K562 (cell line): ENCODE results near the gene ZFYVE28. TPM values are rescaled to one million over a fixed set of nuclear protein-coding genes. Genes with fewer than 3 reads are reported as not detected.

Source experiments
- ATAC-seq: fragments of 200-7000 bp; cut with Tn5 transposase; 3 replicates; pipeline ENCODE4 v1.9.1; 2020; ENCODE audit warnings: moderate library complexity
- BruUV-seq: library from RNA; stranded (reverse); fragments of 400-500 nt; replicated peaks from 2 replicates; lab custom pipeline; 2021; lab: Mats Ljungman, UMichigan
- CTCF ChIA-PET: fragments of 300-600 bp; formaldehyde crosslinking; extraction: SDS; loops from one replicate; lab custom pipeline; 2021; ENCODE audit warnings: low intra/inter-chr PET ratio; lab: Yijun Ruan, JAX
- POLR2A ChIA-PET: fragments of 300-600, 350-650 bp; sonication (Branson Sonifier 250); formaldehyde crosslinking; extraction: SDS; loops from one replicate; lab custom pipeline; 2021; ENCODE audit warnings: antibody characterized with exemption, inconsistent platforms; lab: Yijun Ruan, JAX
- DNase-seq, 4 experiments: peaks; one replicate each; pipeline versions ENCODE4 v3.0.0 to v3.0.0-alpha.2; 2011 to 2018; ENCODE audit warnings: low spot score in 3 of 4, mixed read lengths in 3 of 4; ENCODE audit errors: extremely low read depth in 1 of 4
- FAIRE-seq: peaks from 2 replicates; lab custom pipeline; 2011; peaks lifted over from hg19 to GRCh38; lab: Jason Lieb, UNC
- H2AFZ ChIP-seq: 2 replicates; pipeline ENCODE4 v1.6.0; 2011; ENCODE audit warnings: low read depth, low read length, control low read depth, inconsistent platforms
- H3K27ac ChIP-seq: fragments of 200-600 bp; 3 replicates; pipeline ENCODE4 v1.8.0; 2011; ENCODE audit warnings: low read depth, mild to moderate bottlenecking, control low read depth, inconsistent platforms, low read length, moderate library complexity, mixed read lengths; ENCODE audit errors: extremely low read depth
- H3K27me3 ChIP-seq, 2 experiments: fragments of 300-600 bp in 1 of 2; 2 replicates in 1 of 2; 3 replicates in 1 of 2; pipeline versions ENCODE4 v1.6.0 to v1.8.0; 2011; ENCODE audit warnings: inconsistent platforms in 2 of 2, low read length in 2 of 2, mild to moderate bottlenecking in 1 of 2, mixed read lengths in 1 of 2, moderate library complexity in 1 of 2; ENCODE audit not compliant: control insufficient read depth in 2 of 2, insufficient read depth in 2 of 2
- H3K36me3 ChIP-seq: fragments of 300-600 bp; 3 replicates; pipeline ENCODE4 v1.8.0; 2011; ENCODE audit warnings: mild to moderate bottlenecking, low read length, inconsistent platforms; ENCODE audit not compliant: control insufficient read depth, insufficient read depth
- H3K4me1 ChIP-seq, 2 experiments: fragments of 200-600 bp in 1 of 2; replicated peaks in 1 of 2; 2 replicates in 1 of 2; 3 replicates in 1 of 2; pipeline versions ENCODE4 v1.5.1 to v1.8.0; 2011; ENCODE audit warnings: inconsistent platforms in 2 of 2, low read length in 2 of 2, mild to moderate bottlenecking in 1 of 2, mixed read lengths in 1 of 2, moderate library complexity in 1 of 2; ENCODE audit not compliant: control insufficient read depth in 2 of 2, insufficient read depth in 2 of 2
- H3K4me2 ChIP-seq: 2 replicates; pipeline ENCODE4 v1.6.1; 2011; ENCODE audit warnings: low read length, control low read depth, inconsistent platforms, mixed read lengths; ENCODE audit not compliant: insufficient read depth
- H3K4me3 ChIP-seq: fragments of 200-600 bp; sonication (generic), shearing (Covaris generic); 2 replicates; pipeline ENCODE4 v1.5.1; 2016; ENCODE audit warnings: control low read depth, inconsistent platforms
- H3K79me2 ChIP-seq: fragments of 200-600 bp; 3 replicates; pipeline ENCODE4 v1.8.0; 2011; ENCODE audit warnings: low read length, inconsistent platforms; ENCODE audit not compliant: control insufficient read depth, insufficient read depth
- H3K9ac ChIP-seq, 2 experiments: 2 replicates each; pipeline versions ENCODE4 v1.6.0 to v1.6.1; 2011; ENCODE audit warnings: low read depth in 2 of 2, low read length in 2 of 2, control low read depth in 1 of 2, inconsistent platforms in 1 of 2, mild to moderate bottlenecking in 1 of 2, mixed read lengths in 1 of 2; ENCODE audit not compliant: insufficient read depth in 1 of 2
- H3K9me1 ChIP-seq: one replicate; pipeline ENCODE4 v1.6.0; 2011; ENCODE audit warnings: inconsistent platforms, mild to moderate bottlenecking, low read length, moderate library complexity; ENCODE audit not compliant: control insufficient read depth, insufficient read depth
- H3K9me3 ChIP-seq: replicated peaks from 2 replicates; pipeline ENCODE4 v1.5.1; 2011; ENCODE audit warnings: low read depth, low read length, inconsistent platforms; ENCODE audit not compliant: control insufficient read depth, insufficient read depth
- H4K20me1 ChIP-seq: replicated peaks from 2 replicates; pipeline ENCODE4 v1.6.1; 2011; ENCODE audit warnings: low read length, inconsistent platforms, mixed read lengths; ENCODE audit not compliant: control insufficient read depth, insufficient read depth
- BCOR ChIP-seq: fragments of 450-650 bp; IDR thresholded peaks from 2 replicates; pipeline ENCODE4 v1.6.1; 2016
- CBFA2T3 ChIP-seq: fragments of 450-650 bp; IDR thresholded peaks from 2 replicates; pipeline ENCODE4 v1.6.1; 2017
- WGBS: fragments of 100-300 bp; shearing (Covaris generic); methylation state at CpG from one replicate; pipeline ENCODE4 v1.1.6; 2016; ENCODE audit warnings: low coverage, mixed read lengths; ENCODE audit not compliant: insufficient coverage; ENCODE audit errors: missing lambda C conversion rate; 5-methylcytosine and 5-hydroxymethylcytosine counted together
- in situ Hi-C: fragments of 300-500 bp; cut with MboI; formaldehyde crosslinking; loops from 4 replicates; pipeline ENCODE4 v1.15.0; 2018; ENCODE audit warnings: inconsistent platforms, mixed read lengths
- intact Hi-C: fragments of 100-400 bp; cut with micrococcal nuclease; formaldehyde crosslinking; loops from 2 replicates; pipeline ENCODE4 v1.14.2; 2022
- polyA plus RNA-seq, 8 experiments: library from polyadenylated mRNA; depleted of rRNA in 4 of 8; stranded (reverse) in 5 of 8; unstranded in 3 of 8; fragments of >200 nt; fragmentation: Nextera tagmentation in 2 of 8; fragmentation: Illumina TruSeq in 1 of 8; extraction: Ambion mirVana in 2 of 8; extraction: Trizol in 1 of 8; gene quantifications; 2 replicates each; pipeline versions ENCODE4 v1.2.1 to v1.2.3, GENCODE V29; 2011 to 2014; ENCODE audit warnings: inconsistent platforms in 1 of 8, missing spikeins in 1 of 8
- total RNA-seq, 7 experiments: library from RNA; depleted of rRNA in 6 of 7; stranded (reverse); fragments of >200 nt in 6 of 7; fragmentation: Illumina TruSeq in 2 of 7; extraction: Trizol in 2 of 7; gene quantifications; 2 replicates each; pipeline versions ENCODE4 v1.2.1 to v1.2.3, GENCODE V29; 2011 to 2021; ENCODE audit warnings: low replicate concordance in 1 of 7
- TF ChIP-seq, protein P1 (sequence below): sonication (generic); formaldehyde crosslinking; IDR thresholded peaks from 2 replicates; pipeline ENCODE4 v1.9.0; 2022; ENCODE audit warnings: mild to moderate bottlenecking, missing genetic modification reagents
- TF ChIP-seq, protein P2 (sequence below): sonication (generic); formaldehyde crosslinking; IDR thresholded peaks from 2 replicates; pipeline ENCODE4 v1.9.0; 2022; ENCODE audit warnings: mild to moderate bottlenecking, missing genetic modification reagents

ZFYVE28 gene
- total and polyA plus RNA-seq, 9 of the 15 experiments (the other 6 are each of a cell fraction or from before 2014, with no cell fraction given): 1.3 to 24.8 (median 8.9) TPM

GRCh38 chr4:2268357-2269205 lies 149.9 kb downstream of the ZFYVE28 start:
- 76% methylated on average over 21 of the region's 22 CpGs for WGBS
- H2AFZ ChIP-seq: no peak overlapping the region
- no peaks in the 10 kb centered on the region for H4K20me1 ChIP-seq
- no peaks in the 10 kb centered on the region for H3K9me1 ChIP-seq
- in situ Hi-C loops: no loop called here
- peaks cover 12% of the 10 kb centered on the region; the same call in 1 of the 3 replicates for H3K36me3 ChIP-seq
- intact Hi-C loops: no loop called here
- H3K4me3 ChIP-seq: no peak overlapping the region
- FAIRE-seq: no peak
- H3K4me1 ChIP-seq: peaks cover 12 to 85% of the 10 kb centered on the region in 2 experiments
- ATAC-seq: no peak
- POLR2A ChIA-PET: no interaction called here
- H3K9me3 ChIP-seq: no peaks in the 10 kb centered on the region
- H3K79me2 ChIP-seq: no peaks in the 10 kb centered on the region
- H3K27me3 ChIP-seq: no peaks in the 10 kb centered on the region
- H3K9ac ChIP-seq: peak overlapping the region in 1 of 2 experiments; percentile 82; a peak in 1 of 4 replicates
- no TSS peak for BruUV-seq
- TF ChIP-seq BCOR: no peak
- TF ChIP-seq, protein P1, sequence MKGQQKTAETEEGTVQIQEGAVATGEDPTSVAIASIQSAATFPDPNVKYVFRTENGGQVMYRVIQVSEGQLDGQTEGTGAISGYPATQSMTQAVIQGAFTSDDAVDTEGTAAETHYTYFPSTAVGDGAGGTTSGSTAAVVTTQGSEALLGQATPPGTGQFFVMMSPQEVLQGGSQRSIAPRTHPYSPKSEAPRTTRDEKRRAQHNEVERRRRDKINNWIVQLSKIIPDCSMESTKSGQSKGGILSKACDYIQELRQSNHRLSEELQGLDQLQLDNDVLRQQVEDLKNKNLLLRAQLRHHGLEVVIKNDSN (CRISPR knock-in tag): 0 out of 2 replicates have a peak, but pooled peaks have one; percentile 14
- no peak overlapping the region for H3K27ac ChIP-seq
- CTCF ChIA-PET: no interaction called here
- no peak for DNase-seq
- H3K4me2 ChIP-seq: peak overlapping the region; percentile 24; the same call in 1 of the 2 replicates

GRCh38 chr4:2267841-2268240 lies 150.6 kb downstream of the ZFYVE28 start:
- POLR2A ChIA-PET: no interaction called here
- DNase-seq: no peak
- Histone ChIP-seq H3K9me3 (no peaks in the 10 kb centered on the region), H2AFZ (peak overlapping the region; percentile 91), H3K9ac (peak overlapping the region in 1 of 2 experiments; percentile 82; a peak in 3 of 4 replicates), H3K4me2 (peak overlapping the region; percentile 51), H3K9me1 (no peaks in the 10 kb centered on the region), H4K20me1 (no peaks in the 10 kb centered on the region)
- ATAC-seq: peak; percentile 7
- BruUV-seq: no TSS peak
- TF ChIP-seq CBFA2T3: no peak
- TF ChIP-seq, protein P2, sequence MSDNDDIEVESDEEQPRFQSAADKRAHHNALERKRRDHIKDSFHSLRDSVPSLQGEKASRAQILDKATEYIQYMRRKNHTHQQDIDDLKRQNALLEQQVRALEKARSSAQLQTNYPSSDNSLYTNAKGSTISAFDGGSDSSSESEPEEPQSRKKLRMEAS (CRISPR knock-in tag): 0 out of 2 replicates have a peak, but pooled peaks have one; percentile 5
- TF ChIP-seq, all 486 proteins: peak for 1
- Histone ChIP-seq H3K79me2 (no peaks in the 10 kb centered on the region), H3K4me1 (peaks cover 13 to 84% of the 10 kb centered on the region in 2 experiments), H3K4me3 (no peak overlapping the region), H3K36me3 (peaks cover 8% of the 10 kb centered on the region; the same call in 1 of the 3 replicates), H3K27me3 (no peaks in the 10 kb centered on the region), H3K27ac (no peak overlapping the region; the same call in 2 of the 3 replicates)
- 56% methylated on average over 10 of the region's 12 CpGs for WGBS
- FAIRE-seq: no peak
- intact Hi-C loops (no loop called here), in situ Hi-C loops (no loop called here)
- CTCF ChIA-PET: no interaction called here
